Loucy (cell line): ENCODE results near the gene POU2F2.

Experiments used
- EZH2phosphoT487 ChIP-seq: fragments of 200-600 bp; IDR thresholded peaks from 2 replicates; pipeline ENCODE4 v1.6.1; 2018; ENCODE audit warnings: antibody characterized with exemption, mild to moderate bottlenecking, moderate library complexity, borderline replicate concordance
- TF ChIP-seq, protein P1 (sequence below): fragments of 200-600 bp; sonication (generic); conservative IDR thresholded peaks from 2 replicates; pipeline ENCODE4 v1.5.1; 2014; ENCODE audit warnings: mild to moderate bottlenecking, antibody characterized with exemption, low read length

DNA sequence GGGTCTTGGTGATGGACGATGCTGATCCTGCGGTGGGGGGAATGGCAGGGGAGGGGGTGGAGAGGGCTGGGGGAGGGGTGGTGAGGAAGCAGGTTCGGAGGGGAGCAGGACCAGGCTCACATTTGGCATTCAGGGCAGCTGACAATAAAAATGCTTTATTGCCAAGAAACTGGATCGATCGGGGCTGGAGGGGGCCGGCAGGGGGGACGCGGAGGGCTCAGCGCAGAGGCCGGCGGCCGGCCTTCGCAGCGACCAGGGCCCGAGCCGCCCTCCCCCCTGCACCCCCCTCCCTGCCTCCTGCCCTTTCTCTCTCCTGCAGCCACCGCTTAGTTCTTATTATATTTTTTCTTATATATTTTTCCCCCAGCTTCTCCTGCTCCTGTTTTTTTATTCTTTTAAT lies 18.1 kb upstream of the POU2F2 start:
- TF ChIP-seq, protein P1, sequence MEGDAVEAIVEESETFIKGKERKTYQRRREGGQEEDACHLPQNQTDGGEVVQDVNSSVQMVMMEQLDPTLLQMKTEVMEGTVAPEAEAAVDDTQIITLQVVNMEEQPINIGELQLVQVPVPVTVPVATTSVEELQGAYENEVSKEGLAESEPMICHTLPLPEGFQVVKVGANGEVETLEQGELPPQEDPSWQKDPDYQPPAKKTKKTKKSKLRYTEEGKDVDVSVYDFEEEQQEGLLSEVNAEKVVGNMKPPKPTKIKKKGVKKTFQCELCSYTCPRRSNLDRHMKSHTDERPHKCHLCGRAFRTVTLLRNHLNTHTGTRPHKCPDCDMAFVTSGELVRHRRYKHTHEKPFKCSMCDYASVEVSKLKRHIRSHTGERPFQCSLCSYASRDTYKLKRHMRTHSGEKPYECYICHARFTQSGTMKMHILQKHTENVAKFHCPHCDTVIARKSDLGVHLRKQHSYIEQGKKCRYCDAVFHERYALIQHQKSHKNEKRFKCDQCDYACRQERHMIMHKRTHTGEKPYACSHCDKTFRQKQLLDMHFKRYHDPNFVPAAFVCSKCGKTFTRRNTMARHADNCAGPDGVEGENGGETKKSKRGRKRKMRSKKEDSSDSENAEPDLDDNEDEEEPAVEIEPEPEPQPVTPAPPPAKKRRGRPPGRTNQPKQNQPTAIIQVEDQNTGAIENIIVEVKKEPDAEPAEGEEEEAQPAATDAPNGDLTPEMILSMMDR, result no peak
- no peak for TF ChIP-seq EZH2phosphoT487
